Colonic mucosa (tissue), 4 donors: ENCODE results near the gene GALNT16. TPM values are rescaled to one million over a fixed set of nuclear protein-coding genes. Genes with fewer than 3 reads are reported as not detected.

Experiments used
- DNase-seq: peaks from one replicate; pipeline ENCODE4 v3.0.0-alpha.2; 2020
- H3K27ac ChIP-seq: fragments of 200-600 bp; one replicate; pipeline ENCODE4 v1.8.0; 2021
- H3K27me3 ChIP-seq: fragments of 200-600 bp; one replicate; pipeline ENCODE4 v1.8.0; 2021
- H3K36me3 ChIP-seq: fragments of 200-600 bp; one replicate; pipeline ENCODE4 v1.8.0; 2021
- H3K4me1 ChIP-seq: fragments of 200-600 bp; one replicate; pipeline ENCODE4 v1.8.0; 2021; ENCODE audit warnings: mild to moderate bottlenecking
- H3K4me3 ChIP-seq: fragments of 200-600 bp; one replicate; pipeline ENCODE4 v1.8.0; 2021
- H3K9ac ChIP-seq, 2 donors: one replicate each; pipeline ENCODE4 v1.7.0; 2013; ENCODE audit warnings: control low read depth in 2 of 2, low read depth in 2 of 2, low read length in 2 of 2
- H3K9me3 ChIP-seq: fragments of 200-600 bp; one replicate; pipeline ENCODE4 v1.8.0; 2021
- CTCF ChIP-seq: fragments of 200-600 bp; IDR thresholded peaks from one replicate; pipeline ENCODE4 v1.8.0; 2022; ENCODE audit warnings: antibody characterized with exemption, mild to moderate bottlenecking
- intact Hi-C: fragments of 100-400 bp; cut with DNase I; formaldehyde crosslinking; loops from one replicate; pipeline ENCODE4 v1.14.1; 2022
- total RNA-seq, 2 donors: library from RNA; stranded (reverse); fragmentation: NEBNext Ultra II Directional in 1 of 2; extraction: Animal tissue kit (Norgen Biotek cat#: 25700) in 1 of 2; gene quantifications; one replicate each; pipeline ENCODE4 v1.2.1, GENCODE V29; 2021
- donor health status: healthy.
- donor health status: DM: no; HTN: no; CAD: no.
- donor health status: DM: no; HTN: no; CAD: no.

Gene GALNT16
- total RNA-seq, 2 donors from 2014 or later, result 0.22 to 1.6 TPM

- Histone ChIP-seq H3K4me1 (peaks cover 30% of the 10 kb centered on the region), H3K27me3 (no peaks in the 10 kb centered on the region)
- intact Hi-C loops, result no loop called here
Measured at GRCh38 chr14:69398053-69398817, 138.3 kb downstream of the GALNT16 start, which contains the start of the genes ERH and SLC39A9. Gene ERH (minus strand): TSS chr14:69398299. CDS start chr14:69398233, 66 bp downstream. Gene SLC39A9 (plus strand): TSS chr14:69398692. CDS start chr14:69399370, 678 bp downstream.

GRCh38 chr14:69398818-69399210 is 138.9 kb downstream of the GALNT16 start:
- no peaks in the 10 kb centered on the region for H3K36me3 ChIP-seq
- H3K27ac ChIP-seq, result peak overlapping the region; percentile 87
- H3K4me1 ChIP-seq, result peaks cover 30% of the 10 kb centered on the region
- peak overlapping the region; percentile 82 to 86 for H3K9ac ChIP-seq
- no peak for DNase-seq
- intact Hi-C loops, result no loop called here
- no peaks in the 10 kb centered on the region for H3K9me3 ChIP-seq
- TF ChIP-seq CTCF, result no peak
- no peaks in the 10 kb centered on the region for H3K27me3 ChIP-seq
- H3K4me3 ChIP-seq, result peak overlapping the region; percentile 89

More at GRCh38 chr14:69398053-69398817, 138.3 kb downstream of the GALNT16 start, which contains the start of the genes ERH and SLC39A9:
- TF ChIP-seq CTCF, result no peak
- peak; percentile 97 for DNase-seq
- no peaks in the 10 kb centered on the region for H3K9me3 ChIP-seq
- H3K27ac ChIP-seq, result peak within 1 kb of the TSS; percentile 87
- peak within 1 kb of the TSS; percentile 89 for H3K4me3 ChIP-seq
- H3K36me3 ChIP-seq, result peaks cover 5% of the 10 kb centered on the region
- H3K9ac ChIP-seq, result peak within 1 kb of the TSS; percentile 84 to 86

- Histone ChIP-seq H3K4me3 (peak overlapping the region; percentile 89), H3K27ac (no peak overlapping the region), H3K9me3 (no peaks in the 10 kb centered on the region), H3K27me3 (no peaks in the 10 kb centered on the region), H3K4me1 (peaks cover 30% of the 10 kb centered on the region), H3K36me3 (no peaks in the 10 kb centered on the region), H3K9ac (no peak overlapping the region)
- no peak for TF ChIP-seq CTCF
- intact Hi-C loops, result no loop called here
- no peak for DNase-seq
Measured at GRCh38 chr14:69399750-69400149, 139.8 kb downstream of the GALNT16 start.

GRCh38 chr14:69400154-69400553 is 140.2 kb downstream of the GALNT16 start:
- Histone ChIP-seq H3K9me3 (no peaks in the 10 kb centered on the region), H3K9ac (no peak overlapping the region), H3K36me3 (no peaks in the 10 kb centered on the region), H3K27me3 (no peaks in the 10 kb centered on the region), H3K27ac (no peak overlapping the region), H3K4me3 (peak overlapping the region; percentile 89), H3K4me1 (peaks cover 30% of the 10 kb centered on the region)
- intact Hi-C loops, result no loop called here
- no peak for TF ChIP-seq CTCF
- DNase-seq, result no peak

GRCh38 chr14:69401841-69402240 is 141.9 kb downstream of the GALNT16 start:
- H3K4me3 ChIP-seq, result no peak overlapping the region

More at GRCh38 chr14:69401841-69402240, 141.9 kb downstream of the GALNT16 start:
- intact Hi-C loops, result no loop called here
- Histone ChIP-seq H3K9me3 (no peaks in the 10 kb centered on the region), H3K36me3 (no peaks in the 10 kb centered on the region), H3K27ac (no peak overlapping the region), H3K9ac (no peak overlapping the region), H3K27me3 (no peaks in the 10 kb centered on the region), H3K4me1 (peaks cover 28% of the 10 kb centered on the region)
- no peak for TF ChIP-seq CTCF
- no peak for DNase-seq
